ENCODE results near the gene SCN2A.
"Not testable (repeated sequence)": the region's sequence is repeated elsewhere in the genome, so short reads cannot be mapped to it uniquely, and the experiment has no call there.

SCN2A gene

DNA sequence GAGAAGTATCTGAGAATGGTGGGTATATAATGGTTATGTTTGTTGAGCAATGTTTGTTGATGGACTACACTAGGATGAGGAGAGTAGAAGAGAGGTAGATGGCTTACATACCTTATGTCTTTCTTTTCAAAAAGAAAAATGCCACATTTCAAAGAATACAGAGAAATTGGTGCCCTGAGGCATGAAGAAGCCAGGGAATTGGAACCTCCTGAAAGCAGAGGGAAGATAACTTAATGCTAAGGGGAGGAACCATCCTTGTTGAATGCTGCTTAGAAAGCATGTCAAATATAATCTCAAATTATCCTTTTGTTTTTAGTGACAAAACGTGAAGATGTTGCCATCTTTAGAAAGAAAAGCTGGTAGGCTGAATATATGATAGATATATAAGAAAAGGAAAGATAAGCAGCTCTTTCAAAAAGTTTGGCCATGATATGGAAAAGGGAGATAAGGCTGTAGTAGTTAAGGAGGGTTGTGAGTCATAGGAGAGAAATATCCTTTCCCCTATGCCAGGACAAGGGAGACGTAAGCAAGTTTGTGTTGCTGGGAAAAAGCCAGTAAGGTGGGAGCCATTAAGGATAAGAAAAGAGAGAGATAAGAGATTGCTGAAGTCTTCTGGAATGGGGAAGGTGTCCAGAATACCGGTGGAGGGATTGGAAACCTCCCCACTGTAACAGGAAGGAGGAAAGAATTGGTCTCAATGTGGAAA is 66.3 kb downstream of the SCN2A start:
- Histone ChIP-seq H3K27ac (no peak overlapping the region), H3K4me3 (no peak overlapping the region)

- Histone ChIP-seq H3K27ac (no peak overlapping the region), H3K4me3 (no peak overlapping the region)
Observed at GRCh38 chr2:165307317-165307716, 68.1 kb downstream of the SCN2A start.

- Histone ChIP-seq H3K4me3 (no peak overlapping the region), H3K27ac (no peak overlapping the region)
Observed at GRCh38 chr2:165311949-165312348, 72.7 kb downstream of the SCN2A start.

DNA sequence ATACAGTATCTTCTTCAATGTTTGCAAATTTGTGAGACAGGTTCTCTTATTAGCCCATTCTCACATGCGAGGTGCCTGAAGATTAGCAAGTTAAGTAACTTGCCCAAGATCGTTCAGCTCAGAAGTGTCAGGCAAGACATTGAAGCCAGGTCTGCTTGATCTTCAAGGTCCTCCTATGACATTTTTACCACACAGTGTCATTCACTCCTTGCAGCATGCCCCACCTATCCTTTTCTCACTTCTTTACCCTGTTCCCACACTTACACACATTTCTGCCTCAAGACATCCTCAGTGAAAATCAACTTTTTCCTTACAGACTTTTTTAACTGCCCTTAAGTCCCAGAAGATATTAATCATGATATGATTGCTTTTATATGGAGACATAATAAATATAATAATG is 73.8 kb downstream of the SCN2A start:
- H3K4me3 ChIP-seq = no peak overlapping the region
- no peak overlapping the region for H3K27ac ChIP-seq

GRCh38 chr2:165313509-165313908 is 74.3 kb downstream of the SCN2A start:
- H3K27ac ChIP-seq = no peak overlapping the region
- H3K4me3 ChIP-seq = no peak overlapping the region

DNA sequence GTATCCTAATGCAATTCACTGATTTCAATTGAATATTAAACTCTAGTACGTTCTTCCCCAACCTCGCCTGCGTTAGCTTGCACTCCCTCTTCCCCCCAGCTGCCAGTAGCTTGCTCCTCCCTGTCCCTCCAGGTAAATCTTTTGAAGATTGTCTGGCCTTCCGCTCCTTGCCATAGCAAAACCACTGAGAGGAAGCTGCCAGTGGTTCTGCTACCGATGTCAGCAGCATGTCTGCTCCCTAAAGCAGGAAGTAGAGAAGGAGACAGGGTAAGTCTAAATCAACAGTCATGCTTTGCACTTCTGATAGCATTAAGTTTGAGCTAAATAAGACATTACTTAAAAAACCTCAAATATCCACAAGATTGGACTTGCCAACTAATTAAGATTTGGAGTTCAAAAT is 89.1 kb downstream of the SCN2A start:
- H3K27ac ChIP-seq = no peak overlapping the region

DNA sequence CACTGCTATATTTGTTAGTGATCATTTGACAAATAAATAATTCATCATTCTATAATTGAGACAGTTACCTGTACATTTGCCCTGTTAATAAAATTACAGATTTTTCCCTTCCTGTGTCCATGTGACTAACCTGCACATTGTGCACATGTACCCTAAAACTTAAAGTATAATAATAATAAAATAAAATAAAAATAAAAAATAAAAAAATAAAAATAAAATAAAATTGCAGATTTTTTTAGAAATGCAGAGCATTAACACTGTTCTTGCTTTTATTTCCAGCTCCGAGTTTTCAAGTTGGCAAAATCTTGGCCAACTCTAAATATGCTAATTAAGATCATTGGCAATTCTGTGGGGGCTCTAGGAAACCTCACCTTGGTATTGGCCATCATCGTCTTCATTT is 105.1 kb downstream of the SCN2A start:
- not testable (repeated sequence) for H3K4me3 ChIP-seq, H3K27ac ChIP-seq

More for the DNA sequence above, 89.1 kb downstream of the SCN2A start:
- H3K4me3 ChIP-seq = no peak overlapping the region

GRCh38 chr2:165348441-165348840 is 109.2 kb downstream of the SCN2A start:
- Histone ChIP-seq H3K27ac (no peak overlapping the region), H3K4me3 (no peak overlapping the region)

- Histone ChIP-seq H3K27ac (no peak overlapping the region), H3K4me3 (no peak overlapping the region)
Observed at GRCh38 chr2:165349181-165349580, 110.0 kb downstream of the SCN2A start.

DNA sequence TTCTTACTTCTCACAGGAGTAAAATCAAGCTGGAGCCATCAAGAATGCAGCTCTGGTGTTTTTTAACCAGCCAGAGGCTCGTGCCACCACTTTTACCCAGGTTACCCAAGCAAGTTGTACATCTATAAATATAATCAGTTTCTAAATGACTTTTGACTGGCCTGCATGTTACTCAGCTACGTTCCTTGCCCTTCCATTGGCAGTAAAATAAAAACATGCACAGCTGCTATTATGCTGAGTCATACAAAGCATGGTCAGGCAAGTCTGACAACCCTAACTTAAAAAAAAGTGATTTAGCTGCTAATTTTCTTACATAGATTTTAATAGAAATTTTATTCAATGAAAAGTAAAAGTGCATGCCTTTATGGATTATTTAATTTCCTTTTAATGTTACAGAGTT is 118.5 kb downstream of the SCN2A start:
- no peak overlapping the region for H3K27ac ChIP-seq
- no peak overlapping the region for H3K4me3 ChIP-seq

GRCh38 chr2:165361514-165361913 is 122.3 kb downstream of the SCN2A start:
- Histone ChIP-seq H3K27ac (no peak overlapping the region), H3K4me3 (no peak overlapping the region)

- H3K27ac ChIP-seq = peak overlapping the region in 2 of 21 experiments; percentile 52 to 54
- no peak overlapping the region for H3K4me3 ChIP-seq
Observed at GRCh38 chr2:165369131-165369897, 130.1 kb downstream of the SCN2A start.

DNA sequence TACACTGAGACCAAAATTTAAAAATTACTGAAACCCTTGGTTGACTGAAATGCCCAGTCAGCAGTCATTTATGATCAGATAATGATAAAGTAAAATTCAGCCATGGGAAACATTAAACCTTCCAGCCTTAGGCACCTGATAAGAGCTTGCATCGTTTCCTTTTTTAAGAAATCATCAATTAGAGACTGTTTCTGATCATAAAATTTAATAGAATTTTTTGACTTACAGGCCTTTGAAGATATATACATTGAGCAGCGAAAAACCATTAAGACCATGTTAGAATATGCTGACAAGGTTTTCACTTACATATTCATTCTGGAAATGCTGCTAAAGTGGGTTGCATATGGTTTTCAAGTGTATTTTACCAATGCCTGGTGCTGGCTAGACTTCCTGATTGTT is 130.7 kb downstream of the SCN2A start:
- H3K4me3 ChIP-seq = no peak overlapping the region
- H3K27ac ChIP-seq = peak overlapping the region in 1 of 21 experiments; percentile 34

DNA sequence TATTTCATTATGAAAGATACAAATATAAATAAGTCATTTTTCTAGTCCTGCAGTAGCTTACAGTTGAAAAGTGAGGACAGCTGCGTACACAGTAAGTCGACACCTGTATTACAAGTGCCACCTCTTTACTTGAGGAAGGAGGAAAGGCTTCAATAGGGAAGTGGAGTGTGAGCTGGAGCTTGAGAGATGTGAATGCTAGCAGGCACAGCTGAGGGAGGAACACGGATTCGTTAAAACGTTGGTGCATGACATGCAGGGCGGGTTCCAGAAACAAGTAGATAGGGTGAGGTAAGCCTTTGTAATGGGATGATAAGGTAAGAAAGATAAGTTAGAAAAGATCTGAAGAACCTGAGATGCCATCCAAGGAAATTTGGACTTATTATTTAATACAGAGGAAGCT is 132.1 kb downstream of the SCN2A start:
- Histone ChIP-seq H3K4me3 (no peak overlapping the region), H3K27ac (no peak overlapping the region)

GRCh38 chr2:165373278-165374010 is 134.2 kb downstream of the SCN2A start:
- Histone ChIP-seq H3K4me3 (no peak overlapping the region), H3K27ac (no peak overlapping the region)

DNA sequence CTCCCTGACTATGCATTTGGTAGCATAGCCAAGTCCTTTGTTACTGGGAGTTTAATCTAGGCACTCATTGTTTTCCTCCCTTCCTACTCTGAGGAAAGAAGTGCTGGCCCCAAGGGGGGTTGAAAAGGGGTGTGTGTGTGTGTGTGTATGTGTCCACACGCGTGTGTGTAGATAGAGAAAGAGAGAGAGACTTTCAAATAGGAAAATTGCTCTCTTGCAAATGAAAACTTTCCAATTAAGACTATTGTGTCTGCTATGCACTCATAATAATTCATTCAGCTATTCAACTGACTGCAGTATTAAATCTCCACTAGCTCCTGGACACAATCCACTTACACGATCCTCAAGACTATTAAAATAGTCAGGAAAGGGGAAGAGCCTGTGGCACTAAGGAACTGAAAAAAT is 137.4 kb downstream of the SCN2A start:
- Histone ChIP-seq H3K27ac (no peak overlapping the region), H3K4me3 (no peak overlapping the region)

- Histone ChIP-seq H3K4me3 (no peak overlapping the region), H3K27ac (no peak overlapping the region)
Observed at GRCh38 chr2:165382362-165382761, 143.1 kb downstream of the SCN2A start.

GRCh38 chr2:165390875-165391274 is 151.7 kb downstream of the SCN2A start:
- Histone ChIP-seq H3K4me3 (no peak overlapping the region), H3K27ac (no peak overlapping the region)

GRCh38 chr2:165391791-165392190 is 152.6 kb downstream of the SCN2A start:
- H3K4me3 ChIP-seq = no peak overlapping the region

DNA sequence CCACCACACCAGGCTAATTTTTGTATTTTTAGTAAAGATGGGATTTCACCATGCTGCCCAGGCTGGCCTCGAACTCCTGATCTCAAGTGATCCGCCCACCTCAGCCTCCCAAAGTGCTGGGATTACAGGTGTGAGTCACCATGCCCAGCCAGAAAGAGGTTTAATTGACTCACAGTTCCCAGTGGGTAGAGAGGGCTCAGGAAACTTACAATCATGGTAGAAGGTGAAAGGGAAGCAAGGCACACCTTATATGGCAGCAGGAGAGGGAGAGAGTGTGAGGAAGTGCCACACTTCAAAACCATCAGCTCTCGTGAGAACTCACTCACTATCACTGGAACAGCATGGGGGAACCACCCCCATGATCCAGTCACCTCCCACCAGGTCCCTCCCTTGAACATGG is 159.4 kb downstream of the SCN2A start:
- H3K27ac ChIP-seq, H3K4me3 ChIP-seq: not testable (repeated sequence)

More at GRCh38 chr2:165391791-165392190, 152.6 kb downstream of the SCN2A start:
- H3K27ac ChIP-seq = no peak overlapping the region

Measured in skin epidermis (tissue), 12 donors.